Renal cortical epithelial cell (primary cell): ENCODE results near the gene IRAG1. TPM values are rescaled to one million over a fixed set of nuclear protein-coding genes. Genes with fewer than 3 reads are reported as not detected.

ENCODE experiments used
- DNase-seq: peaks from one replicate; pipeline ENCODE4 v3.0.0-alpha.2; 2011; ENCODE audit warnings: low read depth
- total RNA-seq: library from RNA; depleted of rRNA; stranded (reverse); fragments of >200 nt; gene quantifications from 2 replicates; pipeline ENCODE4 v1.2.3, GENCODE V29; 2014

IRAG1 gene
- total RNA-seq, 1 donor from 2014 or later: 0.15 TPM

DNA sequence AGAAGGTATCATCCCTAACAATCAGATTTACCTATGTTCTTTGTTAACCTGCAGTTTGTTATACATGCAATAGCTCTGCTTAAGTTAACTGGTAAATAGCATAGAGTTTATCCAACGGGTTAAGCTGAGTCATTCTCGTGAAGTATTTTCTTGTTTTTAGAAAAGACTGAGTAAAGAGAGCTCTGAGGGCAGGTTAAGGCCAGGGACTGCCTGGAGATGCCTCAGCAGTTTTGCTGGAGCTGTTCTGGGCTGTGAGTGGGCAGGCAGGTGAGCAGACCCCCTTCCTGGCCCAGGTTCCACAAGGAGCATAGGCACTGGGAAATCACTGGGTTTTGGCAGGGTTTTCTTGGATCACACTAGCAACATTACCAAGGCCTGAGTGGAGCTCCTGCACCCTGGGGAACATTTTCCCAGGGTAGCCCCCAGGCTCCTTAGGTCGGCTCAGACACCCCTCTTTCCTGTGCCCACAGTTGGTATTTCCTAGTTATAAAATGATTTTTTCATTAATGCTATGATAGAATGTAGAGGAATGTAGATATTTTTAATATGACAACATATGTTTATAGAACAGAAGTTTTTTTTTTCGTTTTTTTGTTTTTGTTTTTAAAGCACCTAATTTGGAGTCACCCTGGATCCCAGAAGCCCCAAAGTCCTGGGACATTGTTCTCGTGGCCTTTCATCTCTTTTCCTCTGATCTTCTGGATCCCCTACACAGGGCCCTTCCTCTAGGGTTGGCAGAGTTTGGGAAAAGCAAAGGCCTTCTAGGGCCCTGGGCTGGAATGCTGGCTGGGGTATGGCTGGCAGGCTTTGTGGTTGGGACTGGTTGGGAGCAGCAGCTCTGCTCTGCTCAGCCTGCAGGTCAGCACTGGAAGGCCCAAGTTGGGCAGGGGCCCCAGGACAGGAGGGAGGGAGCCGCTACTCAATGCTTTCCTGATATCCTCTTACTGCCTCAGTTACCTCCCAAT is 26.7 kb downstream of the IRAG1 start:
- DNase-seq: peak; percentile 40

DNA sequence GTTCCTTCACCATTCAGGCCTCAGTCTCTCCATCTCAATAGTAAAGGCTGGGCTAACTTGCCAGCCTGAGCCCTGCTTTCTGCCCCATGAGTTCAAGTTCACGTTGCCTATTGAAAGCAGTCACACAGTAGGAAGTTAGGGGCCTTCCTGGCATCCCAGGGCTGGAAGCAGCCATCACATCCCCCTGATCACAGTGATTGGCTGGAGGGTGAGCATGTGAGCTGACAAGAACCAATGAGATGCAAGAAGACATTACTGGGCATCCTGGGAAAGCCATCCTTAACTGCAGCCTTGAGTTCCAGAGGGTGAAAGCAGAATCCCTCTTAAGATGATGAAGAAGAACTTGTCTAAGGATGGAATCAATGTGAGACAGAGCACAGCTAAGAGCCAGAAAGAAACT is 29.1 kb downstream of the IRAG1 start:
- DNase-seq: no peak

DNA sequence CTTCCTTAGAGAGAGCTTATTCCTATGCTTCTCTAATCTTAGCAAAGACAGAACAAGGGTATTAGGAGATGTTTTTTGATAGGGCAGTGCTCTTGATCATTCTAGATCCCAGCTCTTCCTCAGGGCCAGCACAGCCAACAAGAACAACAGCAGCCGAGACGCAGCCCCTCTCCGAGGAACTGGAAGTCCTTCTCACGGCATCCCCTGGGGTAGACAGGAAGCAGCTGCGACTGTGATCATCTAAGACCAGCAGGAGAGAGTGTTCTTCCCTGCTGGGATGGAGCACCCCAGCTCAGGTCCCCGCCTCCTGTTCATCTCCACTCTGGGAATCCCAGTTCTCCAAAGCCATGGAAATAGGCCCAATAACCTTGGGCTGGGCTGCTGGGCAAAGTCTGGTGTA is 29.6 kb downstream of the IRAG1 start:
- no peak for DNase-seq

DNA sequence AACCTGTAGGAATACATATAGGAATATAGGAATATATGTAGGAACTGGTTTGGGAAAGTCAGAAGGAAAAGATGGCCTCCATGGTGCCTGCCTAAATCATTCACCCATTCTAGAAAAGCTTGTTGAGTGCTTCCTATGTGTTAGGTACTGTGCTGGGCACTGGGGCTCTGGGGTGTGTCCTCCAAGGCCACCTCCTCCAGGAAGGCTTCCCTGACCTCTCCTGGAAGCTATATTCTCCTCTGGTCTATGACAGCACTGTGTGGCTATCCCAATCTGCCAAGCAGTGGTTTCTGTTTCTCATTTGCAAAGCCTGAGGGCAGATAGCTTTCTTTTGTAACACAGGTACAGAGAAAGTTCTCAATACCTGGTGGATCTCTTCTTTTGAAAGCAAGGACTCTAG is 30.2 kb downstream of the IRAG1 start:
- no peak for DNase-seq

DNA sequence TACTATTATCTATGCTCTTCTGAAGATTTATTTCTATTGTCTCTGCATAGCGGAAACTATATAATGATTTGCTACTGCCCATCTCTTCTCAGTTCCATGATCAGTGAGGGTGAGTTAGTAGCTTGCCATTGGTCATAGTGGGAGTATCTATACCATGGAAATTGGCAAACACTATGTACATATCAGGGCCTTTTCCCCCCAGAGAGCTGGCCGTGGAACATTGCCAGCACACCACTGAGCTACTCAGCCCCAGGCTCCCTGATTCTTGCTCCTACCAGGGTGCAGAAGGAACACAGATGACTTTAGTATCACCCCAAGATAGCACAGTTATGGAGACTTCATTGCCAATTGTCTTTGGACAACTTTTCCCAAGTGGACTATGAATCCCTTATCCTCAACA is 33.2 kb downstream of the IRAG1 start:
- no peak for DNase-seq

DNA sequence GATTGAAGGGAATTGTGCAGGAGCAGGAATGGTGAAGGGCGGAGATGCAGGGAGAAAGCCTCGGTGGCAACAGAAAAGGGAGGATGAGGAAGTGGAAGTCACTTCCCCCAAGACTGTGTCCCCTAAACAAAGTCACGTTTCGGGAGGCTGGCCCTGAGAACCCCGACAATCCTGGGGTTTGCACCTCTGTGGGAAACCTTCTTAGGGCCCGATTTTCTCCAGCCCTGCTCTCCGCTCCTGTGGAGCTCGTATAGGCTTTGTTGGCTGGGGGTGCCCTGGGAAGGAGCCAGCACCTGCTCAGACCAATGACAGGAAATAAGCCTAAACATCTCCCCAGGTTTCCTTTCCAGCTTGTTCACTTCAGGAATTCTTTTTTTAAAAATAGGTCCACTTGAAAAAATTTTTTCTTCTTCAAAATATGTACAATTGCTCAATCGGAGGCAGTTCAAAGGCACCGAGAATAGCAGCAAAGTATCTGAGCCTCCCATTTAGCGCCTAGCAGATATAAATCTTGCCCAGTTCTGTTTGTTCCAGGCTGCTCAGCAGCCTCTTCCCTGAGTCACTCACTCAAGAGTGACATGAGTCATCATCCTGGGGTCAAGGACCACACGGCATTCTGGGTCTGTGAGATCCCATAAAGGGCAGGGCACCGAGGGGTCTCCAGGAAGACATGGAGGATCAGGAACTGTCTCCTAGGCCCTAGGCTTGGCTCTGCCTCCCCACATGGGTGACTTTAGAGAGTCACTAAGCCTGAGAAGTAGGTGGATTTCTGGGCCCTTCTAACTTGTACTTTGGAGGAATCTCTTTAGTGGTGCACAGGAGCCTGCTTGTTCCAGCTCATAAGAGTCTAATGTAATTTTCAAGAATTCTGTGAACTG is 34.0 kb downstream of the IRAG1 start:
- peak; percentile 94 for DNase-seq

DNA sequence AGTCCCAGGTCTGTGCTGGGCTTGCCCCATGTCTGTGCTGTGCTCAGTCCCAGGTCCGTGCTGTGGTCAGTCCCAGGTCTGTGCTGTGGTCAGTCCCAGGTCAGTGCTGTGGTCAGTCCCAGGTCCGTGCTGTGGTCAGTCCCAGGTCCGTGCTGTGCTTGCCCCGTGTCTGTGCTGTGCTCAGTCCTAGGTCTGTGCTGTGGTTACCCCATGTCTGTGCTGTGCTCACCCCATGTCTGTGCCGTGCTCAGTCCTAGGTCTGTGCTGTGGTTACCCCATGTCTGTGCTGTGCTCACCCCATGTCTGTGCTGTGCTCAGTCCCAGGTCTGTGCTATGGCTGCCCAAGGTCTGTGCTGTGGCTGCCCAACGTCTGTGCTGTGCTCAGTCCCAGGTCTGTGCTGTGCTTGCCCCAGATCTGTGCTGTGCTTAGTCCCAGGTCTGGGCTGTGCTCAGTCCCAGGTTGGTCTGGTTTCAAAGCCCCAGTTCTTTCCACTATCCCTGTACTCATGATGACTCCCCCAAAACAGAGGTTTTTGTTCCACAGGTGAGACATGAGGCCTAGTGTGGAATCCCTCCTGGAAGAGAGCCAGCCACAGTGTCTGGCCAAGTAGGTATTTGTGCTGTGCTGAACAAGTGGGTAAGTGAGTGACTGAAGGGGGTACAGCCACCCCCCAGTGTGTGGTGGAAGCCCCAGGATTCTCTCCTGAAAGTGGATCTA is 34.8 kb downstream of the IRAG1 start:
- no peak for DNase-seq

DNA sequence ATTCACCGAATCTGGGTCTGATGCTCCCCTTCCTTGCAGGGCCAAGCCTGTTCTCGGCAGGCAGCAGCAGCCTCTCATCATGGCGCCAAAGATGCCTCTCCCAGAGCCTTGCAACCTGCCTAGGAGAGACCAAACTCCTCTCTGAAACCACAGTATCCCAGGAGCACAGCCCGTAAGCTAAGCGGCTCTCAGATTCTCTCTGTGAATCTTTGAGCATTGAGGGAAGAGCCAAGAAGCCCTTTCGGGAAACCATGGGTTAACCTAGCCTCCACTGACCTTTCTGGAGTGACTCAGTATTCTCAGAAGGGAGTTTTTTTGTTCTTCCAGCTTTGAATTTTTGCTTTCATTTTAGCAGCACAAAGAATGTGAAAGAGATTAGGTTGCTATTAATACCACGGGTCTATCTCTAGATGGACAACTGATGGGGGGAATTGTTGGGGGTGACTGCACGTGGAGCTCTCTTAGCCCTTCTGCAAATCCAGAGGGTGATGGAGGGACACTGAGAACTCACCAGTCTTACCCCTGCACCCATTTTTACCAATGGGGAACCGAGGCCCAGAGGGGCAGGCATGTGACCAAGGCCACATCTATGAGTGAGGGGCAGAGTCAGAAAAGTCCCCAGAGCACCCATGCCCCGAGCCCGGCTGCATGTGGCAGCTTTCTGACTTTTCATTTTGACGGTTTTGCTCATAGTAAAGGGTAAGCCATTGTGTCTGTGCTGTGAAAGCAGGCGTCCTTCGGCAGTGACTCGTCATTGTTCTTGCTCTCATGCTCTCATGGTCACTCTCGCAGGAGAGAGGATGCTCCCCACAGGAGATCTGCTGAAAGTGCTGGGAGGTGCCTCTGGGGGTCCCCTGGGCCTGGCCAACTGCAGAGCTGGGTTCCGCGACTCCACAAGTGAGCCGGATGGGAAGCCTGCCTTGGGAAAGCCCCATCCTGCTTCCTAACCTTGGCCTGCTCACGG is 36.0 kb downstream of the IRAG1 start:
- peak; percentile 78 for DNase-seq

DNA sequence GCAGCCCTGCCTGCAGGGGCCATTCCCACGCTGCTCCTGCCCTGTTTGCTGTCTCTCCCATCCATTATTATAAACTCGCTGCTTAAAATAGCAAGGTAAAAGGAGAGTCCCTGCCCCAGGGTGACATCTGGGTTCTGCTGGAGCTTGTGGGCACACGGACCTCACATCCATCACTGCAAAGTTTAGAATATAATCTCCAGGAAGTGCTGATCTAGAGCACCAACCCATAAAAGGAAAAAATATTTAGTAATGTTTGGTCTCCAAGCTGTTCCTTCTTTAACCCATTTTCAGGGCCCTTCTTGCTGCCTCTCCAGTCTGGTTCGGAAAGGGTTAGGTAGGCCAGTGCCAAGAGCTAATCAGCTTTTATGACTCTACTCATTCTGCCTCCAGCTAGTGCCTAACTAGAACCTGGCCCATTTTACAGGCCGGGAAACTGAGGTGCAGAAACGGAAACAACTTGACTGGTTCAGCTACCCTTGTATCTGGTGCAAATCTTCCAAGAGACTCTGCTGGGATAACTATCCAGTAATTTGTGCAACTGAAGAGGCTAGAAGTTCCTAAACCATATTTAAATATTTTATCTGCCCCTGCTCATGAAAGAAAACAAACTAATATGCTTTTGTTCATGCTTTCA is 37.5 kb downstream of the IRAG1 start:
- DNase-seq: no peak

DNA sequence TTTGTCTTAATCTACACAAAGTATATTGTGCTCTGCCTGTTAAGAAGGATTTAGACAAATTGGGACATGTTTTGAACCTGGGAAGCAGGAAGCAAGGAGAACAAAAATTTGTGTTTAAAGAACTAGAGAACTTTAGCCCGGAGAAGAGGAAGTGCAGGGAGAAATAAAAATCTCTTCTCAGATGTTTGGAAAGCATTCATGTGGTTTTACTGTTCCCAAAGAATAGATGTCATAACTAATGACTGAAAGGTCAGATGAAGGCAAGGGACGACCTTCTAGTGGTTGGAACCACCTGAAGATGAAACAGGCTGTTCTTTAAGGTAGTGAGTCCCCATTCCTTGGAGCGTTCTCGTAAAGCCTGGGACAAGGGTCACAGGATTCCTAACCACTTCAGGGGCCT is 38.3 kb downstream of the IRAG1 start:
- no peak for DNase-seq

DNA sequence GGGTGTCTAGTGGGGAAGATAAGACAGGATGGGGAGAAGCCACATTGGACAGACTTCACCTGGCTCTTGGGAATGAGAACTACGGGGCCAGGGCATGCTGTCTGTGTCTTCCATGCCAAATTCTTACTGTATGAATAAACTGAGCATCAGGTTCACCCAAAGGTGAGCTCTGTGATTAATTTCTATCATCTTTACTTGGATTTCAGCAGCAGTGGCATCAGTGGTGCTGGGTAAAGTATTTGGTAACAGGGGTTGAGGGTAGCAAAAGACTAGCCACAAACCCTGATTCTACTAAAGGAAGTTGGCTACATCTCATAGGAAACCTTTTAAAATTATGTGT is 38.8 kb downstream of the IRAG1 start:
- DNase-seq: no peak

DNA sequence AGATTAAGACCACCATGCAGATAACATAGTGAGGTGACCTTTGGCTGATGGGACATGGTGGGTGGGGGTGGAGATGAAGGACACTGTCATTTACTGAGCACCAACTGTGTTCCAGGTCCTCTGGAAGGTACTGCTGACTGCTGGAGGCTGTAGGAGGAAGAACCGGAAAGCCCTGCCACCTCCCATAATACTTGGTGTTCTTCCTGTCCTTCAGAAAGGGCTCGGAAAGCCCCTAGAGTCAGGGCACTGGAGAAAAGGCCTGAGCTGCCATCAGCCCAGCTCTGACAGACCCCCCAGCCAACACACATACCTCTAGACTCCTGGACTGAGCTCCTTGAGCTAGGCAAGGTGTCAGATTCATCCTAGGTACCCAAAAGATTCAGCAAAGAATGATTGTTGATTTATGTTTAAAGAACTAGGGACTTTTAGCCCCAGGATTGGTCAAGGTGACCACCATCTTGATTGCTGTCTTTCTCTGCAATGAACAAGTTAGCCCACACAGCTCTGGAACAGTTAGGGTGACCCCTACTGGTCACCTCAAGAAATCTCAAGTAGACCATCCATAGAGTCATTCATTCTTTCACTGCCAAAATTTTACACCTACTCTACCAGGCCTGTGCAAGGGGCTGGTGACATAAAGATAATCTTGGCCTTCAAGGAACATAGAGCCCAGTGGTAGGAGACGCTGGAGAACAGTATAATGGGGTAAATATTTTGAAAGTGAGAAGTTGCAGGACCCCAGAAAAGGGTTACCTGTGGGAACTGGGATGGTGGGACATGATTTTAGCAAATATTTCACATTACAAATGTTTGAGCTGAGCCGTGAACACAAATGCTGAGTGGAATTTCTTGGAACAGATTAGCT is 39.4 kb downstream of the IRAG1 start:
- peak; percentile 60 for DNase-seq

DNA sequence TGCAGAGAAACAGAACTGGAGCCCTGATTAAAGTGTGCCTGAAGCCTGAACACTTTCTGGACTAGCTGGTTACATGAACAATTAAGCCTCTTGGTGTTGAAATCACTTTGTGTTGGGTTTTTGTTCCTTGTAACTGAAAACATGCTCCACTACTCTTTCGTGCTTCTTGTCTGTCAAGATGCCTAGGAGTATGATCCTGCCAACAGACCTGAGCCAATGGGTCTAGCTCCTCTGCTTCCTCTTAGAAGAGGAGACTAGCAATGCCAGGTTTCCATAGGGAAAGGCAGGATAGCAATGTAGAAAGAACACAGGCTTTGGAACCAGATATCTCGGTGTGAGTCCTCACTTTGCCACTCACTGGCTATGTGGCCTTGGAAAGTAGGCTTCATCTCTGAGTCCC is 40.3 kb downstream of the IRAG1 start:
- no peak for DNase-seq

DNA sequence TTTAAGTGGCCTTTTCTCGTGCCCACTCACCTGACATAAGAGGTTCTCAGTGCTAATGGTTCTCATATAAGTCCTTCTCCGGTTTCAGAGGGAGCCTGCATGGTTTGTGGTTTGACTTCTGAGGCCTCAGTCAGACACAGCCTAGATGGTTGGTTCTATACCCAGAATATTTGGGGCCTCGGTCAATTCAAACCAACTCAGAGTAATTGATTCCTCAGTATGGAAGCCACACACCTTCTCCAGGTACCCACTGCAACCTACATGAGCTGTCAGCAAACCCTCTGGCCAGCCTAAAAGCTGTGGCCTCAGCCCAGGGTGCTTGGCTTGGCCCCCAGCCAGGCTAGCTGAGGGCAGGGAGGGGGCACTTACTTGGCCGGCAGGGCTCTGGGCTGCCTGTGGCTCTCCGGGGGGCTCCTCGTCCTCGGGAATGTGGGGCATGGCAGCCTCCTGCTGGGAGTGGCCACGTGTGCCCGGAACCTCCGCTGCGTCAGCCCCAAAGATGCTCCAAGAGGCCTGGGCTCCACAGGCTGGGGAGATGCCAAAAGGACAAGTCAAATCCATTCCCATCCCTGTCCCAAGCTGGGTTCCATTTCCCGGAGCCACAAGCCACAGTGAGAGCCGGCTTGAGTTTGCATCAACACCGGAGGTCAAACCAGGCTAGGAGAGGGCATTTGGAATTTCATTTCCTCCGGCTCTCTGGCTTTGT is 41.7 kb downstream of the IRAG1 start:
- DNase-seq: no peak

DNA sequence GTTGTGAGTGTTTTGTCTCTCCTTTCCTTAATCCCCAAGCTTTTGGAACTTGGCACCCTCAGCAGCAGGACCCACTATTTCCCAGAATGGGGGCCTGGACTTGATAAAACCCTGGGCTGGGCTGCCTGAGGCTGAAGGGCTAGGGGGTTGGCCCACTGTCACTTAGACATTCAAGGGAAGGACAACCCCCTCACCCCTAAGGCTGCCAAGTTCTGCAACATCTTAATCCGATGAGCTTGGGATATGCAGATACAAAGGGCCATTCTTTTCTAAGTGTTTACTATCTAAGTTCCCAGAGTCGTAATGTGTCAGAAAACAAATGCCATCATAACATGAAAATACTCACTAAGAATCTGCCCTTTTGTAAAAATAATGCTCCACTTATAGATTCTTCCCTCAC is 42.9 kb downstream of the IRAG1 start:
- no peak for DNase-seq

DNA sequence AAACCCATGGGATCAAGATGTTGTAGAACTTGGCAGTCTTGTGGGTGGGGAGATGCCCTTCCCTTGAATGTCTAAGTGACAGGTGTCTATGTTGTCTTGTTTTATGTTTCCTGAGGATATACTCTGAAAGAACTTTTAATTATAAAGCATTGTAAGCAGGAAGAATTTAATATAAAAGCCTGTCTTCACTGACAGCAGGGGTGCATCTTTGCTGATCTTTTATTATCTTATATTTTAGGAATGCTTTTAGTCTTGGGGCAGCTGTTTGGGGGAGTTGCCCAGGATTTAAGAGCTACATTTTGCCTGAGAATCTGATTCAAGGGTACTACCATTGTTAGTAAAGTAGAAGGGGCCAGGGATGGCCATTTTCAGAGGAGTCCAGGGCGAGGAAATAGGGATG is 43.4 kb downstream of the IRAG1 start:
- DNase-seq: no peak

DNA sequence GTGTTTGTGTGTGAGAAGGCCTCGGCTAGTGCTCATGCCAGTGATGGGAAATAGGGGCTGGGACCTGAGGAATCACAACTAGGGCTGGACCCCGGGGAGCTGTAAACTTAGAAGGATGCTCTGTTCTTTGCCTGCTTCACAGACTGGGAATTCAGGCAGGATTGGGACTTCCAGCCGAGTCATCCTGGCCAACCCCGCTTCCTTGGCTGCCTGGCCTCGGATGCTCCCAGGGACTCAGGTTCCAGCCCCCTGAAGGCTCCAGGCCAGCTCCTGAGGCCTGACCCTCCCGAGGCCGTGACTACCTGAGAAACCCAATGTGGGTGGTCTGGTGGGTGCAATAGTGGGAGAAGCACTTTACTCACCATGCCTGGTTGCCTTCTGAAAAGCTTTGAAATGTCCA is 44.7 kb downstream of the IRAG1 start:
- DNase-seq: no peak

DNA sequence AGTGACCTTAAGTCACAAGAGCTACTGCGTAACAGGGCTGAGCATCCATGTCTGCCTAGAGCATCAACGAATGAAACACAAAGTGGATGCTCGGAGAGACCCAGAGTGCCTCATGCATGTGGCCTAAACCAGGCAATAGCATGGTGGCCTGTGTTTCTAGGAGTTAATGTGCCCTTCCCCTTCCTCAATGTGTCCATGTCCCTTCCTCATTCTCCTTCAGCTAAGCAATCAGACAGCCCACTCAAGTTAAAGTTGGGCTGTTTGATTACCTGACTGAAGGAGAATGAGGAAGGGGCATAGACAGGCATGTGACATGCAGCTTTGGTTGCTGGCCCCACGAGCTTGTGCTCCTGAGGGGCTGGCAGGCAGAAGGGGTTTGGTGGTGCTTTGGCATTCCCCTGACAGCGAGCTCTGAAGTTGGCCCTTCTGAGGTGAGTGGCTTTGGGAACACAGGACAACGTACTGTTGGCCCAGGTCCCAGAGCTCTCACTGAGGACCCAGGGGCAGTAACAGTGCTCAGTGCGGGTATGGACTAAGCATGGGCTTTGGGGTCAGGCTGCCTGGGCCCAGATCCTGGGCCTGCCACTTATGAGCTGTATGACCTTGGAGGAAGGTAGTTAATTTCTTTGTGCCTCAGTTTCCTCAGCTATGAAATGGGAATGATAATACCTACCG is 46.7 kb downstream of the IRAG1 start:
- DNase-seq: no peak
